Stimulated activated CD8-positive, alpha-beta memory T cell treated with anti-CD3 and anti-CD28 coated beads, Interleukin-15, amount 100 ng/mL, for 1 hour (primary cell): ENCODE results near the gene CABLES2.

ENCODE experiments used
- DNase-seq: peaks from one replicate; pipeline ENCODE4 v3.0.0-alpha.2; 2020; ENCODE audit warnings: low read depth

Gene CABLES2

DNA sequence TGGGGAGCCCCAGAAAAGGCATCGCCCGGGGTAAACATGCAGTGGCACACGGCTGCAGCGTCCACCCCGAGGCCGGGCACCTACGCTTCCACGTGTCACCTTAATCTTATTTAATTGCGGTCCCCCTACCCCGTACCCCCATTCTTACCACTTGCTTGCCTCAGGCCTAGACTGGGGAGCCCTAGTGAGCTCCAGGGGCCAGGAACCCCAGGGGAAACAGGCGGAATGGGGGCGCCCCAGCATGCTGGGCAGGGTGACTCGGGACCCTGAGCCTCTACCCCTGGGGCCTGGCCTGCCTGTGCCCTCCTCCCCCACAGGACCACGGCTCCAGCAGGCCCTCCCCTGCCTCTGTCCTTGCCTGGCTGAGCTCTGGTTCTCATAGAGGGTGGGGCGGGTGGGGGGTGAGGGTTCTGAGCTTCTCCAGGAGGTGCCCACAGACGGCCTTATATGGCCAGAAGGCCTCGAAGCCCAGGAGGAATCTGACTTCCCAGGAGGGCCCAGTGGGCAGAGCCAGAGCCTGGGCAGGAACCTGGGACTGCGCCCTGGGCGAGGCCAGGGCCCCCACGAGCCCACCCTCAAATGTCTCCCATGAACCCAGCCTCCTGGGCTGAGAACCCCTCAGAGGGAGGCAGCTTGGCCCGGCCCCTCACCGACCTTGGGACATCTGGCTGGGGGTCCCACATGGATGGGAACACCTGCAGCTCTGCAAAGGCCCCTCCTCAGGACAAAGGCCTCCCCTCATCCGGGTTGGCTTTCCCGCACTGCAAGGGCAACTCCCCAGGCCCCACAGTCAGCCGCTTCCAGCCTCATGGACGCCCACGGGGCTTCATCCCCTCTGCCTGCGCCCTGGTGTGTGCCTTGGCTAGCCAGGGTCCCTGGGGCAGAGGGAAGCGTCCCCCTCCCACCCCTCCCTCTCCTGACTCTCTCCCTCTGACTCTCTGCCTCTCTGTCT lies 34.8 kb downstream of the CABLES2 start:
- no peak for DNase-seq

DNA sequence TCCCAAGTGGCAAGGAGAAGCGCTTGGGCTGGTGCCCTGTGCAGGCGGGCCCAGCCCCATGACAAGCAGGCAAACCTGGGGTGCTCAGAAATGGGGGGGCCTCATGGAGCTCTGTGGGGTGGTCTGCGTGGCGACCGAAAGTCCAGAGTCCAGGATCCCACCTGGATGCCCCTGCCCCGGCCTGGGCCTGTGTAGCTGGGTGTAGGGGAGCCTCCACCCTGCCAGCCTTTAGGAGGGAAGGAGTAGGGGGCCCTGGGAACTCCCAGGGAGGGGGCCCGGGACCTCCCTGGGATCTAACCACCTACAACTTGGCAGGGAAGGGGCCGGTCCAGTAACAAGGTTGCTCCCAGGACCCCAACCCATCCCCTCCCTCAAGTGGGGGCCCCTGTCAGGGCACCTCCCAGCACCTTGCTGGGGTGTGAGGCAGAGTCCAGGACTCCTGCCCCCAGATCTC lies 35.5 kb downstream of the CABLES2 start:
- DNase-seq = no peak

DNA sequence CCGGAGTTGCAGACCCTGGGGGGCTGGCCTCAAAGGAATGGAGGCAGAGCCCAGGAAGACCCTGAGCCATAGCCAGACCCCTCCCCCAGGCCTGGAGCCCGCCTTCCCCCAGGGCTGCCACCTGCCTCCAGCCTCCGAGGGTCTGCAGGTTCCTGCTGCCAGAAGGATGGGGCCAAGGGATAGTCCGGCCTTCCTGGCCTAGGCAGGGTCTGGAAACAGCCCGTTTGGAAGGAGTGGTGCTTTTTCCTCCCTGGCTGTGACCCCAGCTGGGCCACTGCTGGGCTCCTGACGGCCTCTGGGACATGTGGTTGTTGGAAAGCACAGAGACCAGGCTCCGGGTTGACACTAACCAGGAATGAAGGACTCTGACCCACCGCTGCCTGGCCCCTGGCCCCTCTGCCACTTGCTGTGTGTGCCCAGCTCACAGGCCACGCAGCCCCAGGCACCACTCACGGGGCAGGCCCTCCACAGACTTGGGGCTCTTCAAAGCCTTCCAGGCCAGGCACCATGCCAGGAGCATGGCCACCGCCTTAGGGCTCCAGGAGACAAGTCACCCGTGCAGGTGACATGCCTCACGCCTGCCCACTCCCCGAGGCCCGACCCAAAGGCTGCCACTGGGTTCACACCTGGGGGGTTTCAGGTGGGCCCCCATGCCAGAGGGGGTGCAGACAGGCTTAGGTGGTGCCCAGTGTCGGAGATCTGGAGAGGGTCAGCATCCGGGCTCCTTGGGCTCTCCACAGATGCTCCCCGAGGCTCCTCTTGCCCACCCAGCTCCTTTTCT lies 36.1 kb downstream of the CABLES2 start:
- no peak for DNase-seq

DNA sequence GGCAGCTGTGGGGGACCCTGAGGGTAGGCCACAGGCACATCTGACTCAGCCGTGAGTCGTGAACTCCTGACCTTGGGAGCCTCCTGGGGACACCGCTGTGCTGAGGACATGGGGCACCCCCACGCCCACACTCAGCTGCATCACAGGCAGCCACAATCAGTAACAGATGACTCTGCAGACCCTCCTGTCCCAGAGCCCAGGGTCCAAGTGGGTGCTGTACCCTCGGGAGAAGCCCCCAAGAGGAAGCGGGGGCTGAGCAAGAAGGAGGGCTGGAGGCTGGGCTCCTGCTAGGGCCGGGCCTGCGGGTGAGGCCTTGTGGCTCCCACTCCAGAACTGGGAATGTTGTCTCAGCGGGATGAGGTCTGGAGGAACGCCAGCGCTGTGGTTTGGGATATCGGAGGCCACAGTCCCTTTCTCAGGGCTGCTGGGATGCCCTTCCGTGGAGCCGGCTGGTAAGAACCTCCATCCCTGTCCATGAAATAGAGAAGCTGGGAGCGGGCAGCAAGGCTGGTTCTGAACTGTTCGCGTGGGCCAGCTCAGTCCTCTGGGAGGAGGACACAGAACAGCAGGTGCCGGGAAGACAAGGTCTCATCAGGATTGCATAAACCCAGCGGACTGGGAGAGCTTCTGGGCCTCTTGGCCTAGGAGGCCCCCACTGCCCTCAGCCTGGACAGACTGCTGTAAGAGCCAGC lies 36.8 kb downstream of the CABLES2 start:
- no peak for DNase-seq

DNA sequence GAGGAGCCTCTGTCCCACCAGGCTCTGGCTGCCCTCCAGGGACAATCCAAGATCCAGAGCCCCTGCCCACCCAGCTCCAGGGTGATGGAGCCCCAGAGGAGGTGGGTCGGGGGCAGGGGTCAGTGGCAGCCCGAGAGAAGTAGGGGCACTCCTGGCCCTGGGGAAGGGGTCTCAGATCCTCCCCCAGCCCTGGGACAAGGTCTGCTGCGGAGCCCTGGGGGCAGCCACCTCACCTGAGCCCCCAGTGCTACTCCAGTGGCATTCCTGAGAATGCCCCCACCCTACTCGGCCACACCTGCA lies 37.3 kb downstream of the CABLES2 start:
- no peak for DNase-seq

DNA sequence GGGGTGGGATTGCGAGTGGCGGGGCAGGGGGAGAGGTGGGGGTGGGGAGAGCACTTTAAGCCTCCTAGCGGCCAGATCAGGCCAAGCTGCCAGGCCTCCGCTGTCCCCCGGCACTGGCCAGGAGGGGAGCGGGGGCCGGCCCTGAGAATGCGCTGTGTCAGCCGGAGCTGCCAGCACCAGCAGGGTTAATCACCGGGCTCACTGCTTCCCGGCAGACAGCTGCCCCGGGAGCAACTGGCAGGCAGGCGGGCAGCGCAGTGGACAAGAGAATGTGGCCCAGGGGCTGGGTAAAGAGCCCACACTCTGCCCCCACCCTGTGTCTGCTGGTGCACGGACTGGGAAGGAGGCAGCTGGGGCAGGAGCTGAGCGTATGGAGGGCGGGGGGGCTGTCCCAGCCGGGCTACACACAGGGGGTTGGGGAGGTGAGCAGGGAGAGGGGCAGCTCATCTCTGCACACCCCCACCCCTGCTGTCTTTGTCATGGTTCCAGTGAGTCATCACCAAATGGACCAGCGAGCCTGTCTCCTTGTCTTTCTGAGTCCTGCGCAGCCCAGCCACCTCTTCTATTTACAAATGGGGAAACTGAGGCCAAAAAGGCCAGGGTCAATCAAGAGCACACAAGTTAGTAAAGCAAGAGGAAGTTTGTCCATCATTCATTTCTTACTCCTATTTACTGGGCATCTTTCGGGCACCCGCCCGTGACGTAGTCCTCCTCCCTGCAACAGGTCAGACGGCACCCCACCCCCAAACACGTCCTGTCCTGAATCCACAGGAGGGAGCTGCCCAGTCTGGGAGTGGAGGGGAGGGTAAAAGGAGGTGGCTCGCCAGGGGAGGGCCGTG lies 37.9 kb downstream of the CABLES2 start:
- DNase-seq = no peak

DNA sequence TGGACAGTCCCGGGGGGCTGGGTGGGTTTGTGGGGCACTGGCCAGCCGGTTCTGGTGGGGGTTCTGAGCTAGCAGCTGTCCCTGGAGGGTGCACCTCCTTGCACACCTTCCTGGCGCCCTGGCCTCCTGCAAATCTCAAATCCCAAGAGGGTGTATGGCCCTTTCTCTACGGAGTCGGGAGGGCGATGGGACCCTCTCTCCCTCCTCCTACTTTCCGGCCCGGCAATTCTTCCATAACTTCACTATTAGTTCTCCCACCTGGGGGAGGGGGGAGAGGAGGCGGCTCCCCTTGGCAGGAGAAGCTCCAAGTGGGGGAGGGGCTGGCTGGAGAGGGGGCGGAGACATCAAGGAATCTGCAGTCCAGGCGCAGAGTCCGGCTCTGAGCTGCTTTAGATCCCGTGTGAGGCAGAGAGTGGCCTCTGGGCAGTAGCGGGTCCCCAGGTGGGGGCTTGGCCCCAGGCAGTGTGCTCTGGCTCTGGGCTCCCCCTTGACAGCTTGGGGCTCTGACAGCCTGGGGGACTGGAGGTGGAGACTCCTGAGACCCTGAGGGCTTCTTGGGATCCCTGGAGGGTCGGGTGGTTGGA lies 38.6 kb downstream of the CABLES2 start:
- DNase-seq = no peak

DNA sequence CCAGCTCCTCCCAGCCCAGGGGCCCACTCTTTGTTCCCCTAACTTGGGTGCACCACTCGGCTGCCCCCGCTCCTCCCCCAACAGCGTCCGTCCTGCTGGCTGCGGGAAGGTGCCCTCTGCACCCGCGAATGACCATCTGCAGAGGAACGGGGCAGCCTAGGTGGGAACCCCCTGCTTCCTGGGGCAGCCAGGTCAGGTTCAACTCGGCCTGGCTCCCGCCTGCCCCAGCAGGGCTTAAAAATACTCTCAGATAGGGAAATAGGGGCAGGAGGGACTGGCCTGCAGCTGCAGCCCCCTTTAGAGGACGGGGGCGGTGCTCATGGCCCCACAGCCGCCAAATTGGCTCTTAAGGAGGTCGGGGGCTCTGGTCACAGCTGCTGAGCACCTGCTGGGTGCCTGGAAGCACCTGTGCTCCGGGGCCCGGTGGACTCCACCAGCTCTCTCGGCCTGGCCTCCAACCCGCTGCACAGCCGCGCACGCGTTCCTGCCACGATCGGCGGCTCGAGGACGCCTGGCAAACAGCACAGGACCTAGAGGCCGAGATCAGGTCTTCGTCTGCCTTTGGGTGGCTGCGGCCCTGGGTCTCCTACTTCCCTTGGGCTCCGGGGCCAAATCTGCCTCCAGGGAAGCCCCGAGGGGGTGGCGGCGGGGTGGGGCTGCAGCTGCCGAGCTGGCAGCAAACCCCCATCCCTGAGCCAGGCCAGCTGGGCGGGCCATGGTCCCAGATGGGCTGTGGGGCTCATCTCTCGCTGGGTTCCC lies 39.3 kb downstream of the CABLES2 start:
- DNase-seq = no peak

DNA sequence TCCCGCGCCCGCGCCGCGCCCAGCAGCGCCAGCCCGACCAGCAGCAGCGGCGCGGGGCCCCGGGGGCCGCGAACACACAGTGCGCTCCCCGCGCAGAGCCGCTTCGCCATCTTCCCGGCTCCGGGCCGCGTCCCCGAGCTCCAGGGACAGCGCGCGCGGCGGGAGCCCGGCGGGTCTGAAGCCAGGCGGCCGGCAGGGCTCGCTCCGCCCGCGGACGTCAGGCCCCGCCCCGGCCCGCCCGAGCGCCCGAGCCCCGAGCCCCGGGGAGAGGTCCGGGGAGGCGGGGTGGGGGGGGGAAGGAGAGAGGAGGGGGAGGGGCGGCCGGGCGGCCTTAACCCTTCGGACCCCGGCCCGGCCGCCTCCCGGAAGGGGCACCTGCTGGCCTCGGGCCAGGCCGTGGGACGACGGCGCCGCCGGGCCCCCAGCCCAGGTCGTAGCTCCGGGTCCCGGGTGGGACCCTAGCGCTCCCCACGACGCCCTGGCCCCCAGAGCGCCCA lies 39.9 kb downstream of the CABLES2 start, which contains the start of gene LAMA5:
Gene LAMA5, minus strand, starts transcription at position 177 of the 497 bp plus-strand sequence. Its CDS starts 67 bp downstream, at position 110.
- no peak for DNase-seq

DNA sequence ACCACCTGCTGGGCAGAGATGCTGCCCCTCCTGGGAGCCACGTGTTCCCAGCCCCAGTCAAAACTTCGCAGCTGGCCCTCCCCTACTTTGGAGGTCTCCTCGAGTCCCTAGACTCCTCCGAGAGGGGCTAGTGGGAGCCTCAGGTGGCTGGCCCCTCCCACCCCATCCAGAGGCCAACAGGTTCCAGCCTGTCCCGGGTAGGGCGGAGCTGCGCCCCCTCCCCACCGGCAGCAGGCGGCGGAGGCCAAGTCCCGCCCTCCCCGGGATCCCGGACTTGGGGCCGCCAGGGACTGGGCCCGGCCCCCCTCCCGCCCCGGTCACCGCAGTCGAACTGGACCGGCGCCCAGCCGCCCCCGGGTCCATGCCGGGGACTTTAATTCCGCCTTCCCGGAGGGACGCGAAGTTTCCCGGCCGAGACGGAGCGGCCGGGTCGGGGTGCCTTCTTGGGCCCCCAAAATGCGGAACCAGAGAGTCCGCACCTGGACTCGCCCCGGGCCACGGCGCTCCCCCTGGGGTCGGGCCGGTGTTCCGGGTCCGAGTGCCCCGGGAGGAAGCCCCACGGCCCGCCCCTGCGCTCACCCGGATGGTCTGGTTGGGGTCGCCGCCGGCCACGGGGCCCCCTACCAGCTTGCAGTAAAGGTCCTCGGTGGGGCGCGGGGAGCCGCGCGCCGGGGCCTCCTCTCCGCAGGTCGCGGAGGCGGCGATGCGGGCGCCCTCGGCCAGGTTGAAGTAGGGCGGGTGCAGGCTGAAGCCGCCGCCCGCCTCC lies 40.5 kb downstream of the CABLES2 start:
- no peak for DNase-seq

DNA sequence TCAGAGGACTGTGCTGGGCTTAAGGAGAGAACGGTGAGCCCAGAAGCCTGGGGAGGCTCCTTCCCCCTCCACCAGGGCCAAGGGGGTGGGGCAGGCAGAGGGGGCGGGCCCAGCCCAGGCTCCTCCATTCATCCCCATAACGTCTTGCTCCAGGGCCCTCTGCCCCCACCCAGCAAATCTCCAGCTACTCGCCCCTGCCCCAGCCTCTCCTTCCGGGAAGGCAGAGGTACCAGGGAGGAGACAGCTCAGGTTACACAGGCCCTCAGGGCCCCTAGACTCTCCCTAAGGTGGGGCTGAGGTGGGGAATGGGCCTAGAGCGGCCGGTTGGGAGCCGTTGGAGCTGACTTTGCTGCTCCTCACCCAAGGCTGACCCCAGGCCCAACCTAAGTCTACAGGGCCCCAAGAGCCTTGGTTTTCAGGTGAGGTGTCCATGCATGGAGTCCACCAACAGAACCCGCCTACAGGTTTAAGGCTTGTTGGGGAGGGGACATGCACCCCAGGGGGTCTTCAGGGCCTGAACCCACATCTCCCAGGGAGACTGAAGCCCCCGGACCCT lies 41.2 kb downstream of the CABLES2 start:
- no peak for DNase-seq

DNA sequence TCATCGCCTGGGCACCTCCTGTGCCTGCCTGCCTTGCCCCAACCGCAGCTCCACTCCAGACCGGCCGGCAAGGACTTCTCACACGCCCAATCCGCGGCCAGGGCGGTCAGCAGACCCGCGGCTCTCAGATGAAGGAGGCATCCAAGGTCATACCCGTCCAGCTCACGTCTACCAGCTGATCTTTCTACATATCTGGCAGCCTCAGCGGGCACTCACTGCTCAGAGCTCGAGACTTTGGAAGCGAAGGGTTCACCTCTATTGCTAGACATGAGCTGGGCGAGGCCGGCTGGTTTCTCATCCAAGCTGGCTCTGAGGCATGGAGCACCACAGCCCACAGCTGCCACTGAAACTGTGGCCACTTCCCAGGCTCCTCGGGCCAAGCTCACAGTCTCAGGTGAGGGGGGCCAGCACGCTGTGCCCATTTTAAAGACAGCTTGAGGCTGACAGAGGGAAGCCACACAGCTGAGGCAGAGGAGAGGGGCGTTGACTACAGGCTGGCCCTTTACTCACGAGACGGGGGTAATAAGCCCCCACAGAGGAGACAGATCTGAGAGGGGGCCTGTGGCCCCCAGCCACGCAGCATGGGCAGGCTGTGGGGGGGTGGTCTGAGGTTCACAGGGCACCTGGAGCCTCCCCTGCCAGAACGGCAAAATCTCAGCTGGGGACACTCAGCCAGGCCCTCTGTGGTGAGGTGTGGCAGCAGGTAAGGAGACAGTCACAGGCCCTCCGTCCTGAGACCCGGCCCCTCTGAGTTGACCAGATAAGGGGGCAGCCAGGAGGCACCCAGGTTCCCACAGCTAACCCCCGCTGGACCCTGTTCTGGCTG lies 42.0 kb downstream of the CABLES2 start:
- no peak for DNase-seq

DNA sequence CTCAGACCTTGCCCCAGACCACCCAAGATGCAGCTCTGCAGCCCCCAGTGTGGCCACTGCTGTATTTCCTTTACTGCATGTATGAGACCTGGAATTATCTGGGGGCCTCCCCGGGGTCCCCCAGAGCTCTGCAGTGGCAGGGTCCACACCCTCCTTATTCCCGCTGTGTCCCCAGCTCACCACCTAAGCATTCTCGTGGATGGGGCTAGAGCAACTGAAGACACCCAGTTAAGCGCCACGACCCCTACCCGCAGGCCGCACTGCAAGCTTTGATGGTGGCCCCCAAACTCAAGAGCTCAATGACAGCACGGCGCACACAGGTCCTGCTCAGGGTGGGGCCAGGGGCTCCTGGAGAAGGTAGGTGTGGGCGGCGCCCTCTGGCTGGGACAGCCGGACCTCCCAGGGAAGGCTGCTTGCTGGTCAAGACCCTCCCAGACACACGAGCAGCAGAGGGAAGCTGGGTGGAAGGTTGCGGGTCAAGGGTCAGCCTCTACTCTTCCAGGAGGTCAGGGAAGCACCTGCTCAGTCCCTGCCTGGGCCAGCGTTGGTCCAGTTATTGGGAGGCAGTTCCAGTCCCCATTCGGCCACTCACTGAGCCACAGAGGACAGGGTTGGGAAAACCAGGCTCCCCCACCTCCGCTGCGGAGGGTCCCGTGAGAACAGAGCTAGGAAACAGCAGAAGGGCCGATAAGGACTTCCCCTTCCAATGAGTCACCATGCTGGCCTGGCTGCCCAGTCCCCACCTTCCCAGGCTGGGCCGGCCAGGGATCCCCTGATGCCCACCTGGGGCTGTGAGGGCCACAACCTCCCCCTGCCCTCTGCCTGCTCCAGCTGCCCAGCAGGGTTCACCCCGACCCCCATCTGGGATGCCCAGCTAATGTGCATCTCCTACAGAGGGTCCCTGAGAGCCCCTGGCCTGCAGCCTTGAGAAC lies 42.9 kb downstream of the CABLES2 start:
- no peak for DNase-seq

DNA sequence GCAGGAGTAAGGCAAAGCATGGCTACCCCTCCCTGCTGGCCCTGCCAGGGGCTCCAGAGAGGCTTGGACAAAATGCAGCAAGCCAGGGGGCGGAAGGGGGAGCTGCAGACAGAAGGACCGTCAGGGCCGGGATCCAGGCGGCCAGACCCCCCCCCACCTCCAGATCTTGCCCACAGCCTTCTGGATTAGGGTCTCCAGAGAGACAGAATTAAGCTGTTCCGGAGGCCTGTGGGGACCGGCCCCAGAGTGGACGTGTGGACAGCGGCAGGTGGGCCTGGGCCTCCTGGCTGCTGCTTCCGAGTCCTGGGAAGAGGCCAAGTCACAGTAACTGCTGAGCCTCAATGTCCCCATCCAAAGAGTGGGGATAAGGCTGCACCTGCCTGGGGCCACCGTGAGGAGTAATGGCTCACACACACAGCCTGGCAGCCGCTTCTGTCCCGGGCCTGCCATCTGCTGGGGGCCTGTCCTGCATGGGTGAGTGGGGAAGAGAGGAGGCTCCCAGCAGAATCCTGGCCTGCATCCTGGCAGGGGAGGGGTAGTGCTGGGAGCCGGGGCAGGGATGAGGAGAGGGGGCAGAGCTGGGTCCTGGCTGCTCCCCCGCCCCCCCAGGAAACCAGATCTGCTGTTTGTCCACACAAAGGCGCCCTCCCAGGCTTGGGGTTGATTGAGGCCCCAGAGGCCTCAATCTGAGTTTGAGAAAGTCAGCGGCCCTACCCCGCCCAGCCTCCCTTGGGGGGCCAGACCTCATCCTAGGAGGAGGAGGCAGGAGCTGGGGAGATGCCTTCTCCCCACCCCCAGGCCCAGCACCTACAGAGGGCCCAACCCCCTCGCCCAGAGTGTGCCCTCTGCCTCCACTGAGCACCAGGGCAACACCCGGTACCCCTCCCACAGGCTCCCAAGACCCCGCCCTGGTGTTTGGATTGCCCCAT lies 43.8 kb downstream of the CABLES2 start:
- no peak for DNase-seq

DNA sequence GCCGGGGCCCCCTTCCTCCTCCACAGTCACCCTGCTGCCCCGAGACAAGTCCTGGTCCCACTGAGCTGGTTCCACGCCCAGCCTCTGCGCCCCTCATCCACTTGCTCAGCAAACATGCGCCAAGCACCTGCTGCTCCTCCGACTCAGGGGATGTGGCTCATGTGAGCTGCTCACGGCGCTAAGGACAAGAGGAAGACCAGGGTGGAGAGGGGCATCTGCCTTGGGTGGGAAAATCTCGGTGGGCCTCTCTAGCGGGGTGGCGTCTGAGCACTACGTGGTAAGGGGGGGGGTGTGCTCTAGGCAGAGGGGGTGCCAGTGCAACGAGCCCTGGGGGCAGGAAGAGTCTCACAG lies 44.5 kb downstream of the CABLES2 start:
- no peak for DNase-seq
